ENCODE results near the gene IRF9.

The IRF9 gene

GRCh38 chr14:24160850-24161804, at the start of gene IRF9:
Gene IRF9 (plus strand): TSS chr14:24161265. CDS start chr14:24162145, 880 bp downstream.
- DNase-seq (ENCODE audit: low spot score), result peak; percentile 97

- no peak for DNase-seq (ENCODE audit: low spot score)
Observed at GRCh38 chr14:24113379-24113800, 47.7 kb upstream of the IRF9 start.

GRCh38 chr14:24113801-24114531, 47.1 kb upstream of the IRF9 start:
- DNase-seq (ENCODE audit: low spot score), result peak; percentile 94

GRCh38 chr14:24114532-24115421, 46.3 kb upstream of the IRF9 start, which contains the start of the genes DCAF11 and NRL:
Gene DCAF11 (plus strand): TSS chr14:24114777. CDS start chr14:24115595, 818 bp downstream.
Gene NRL (minus strand): TSS chr14:24114949. CDS start chr14:24082848, 32,101 bp downstream.
- peak; percentile 100 for DNase-seq (ENCODE audit: low spot score)

- no peak for DNase-seq (ENCODE audit: low spot score)
Observed at GRCh38 chr14:24115422-24116127, 45.5 kb upstream of the IRF9 start.

GRCh38 chr14:24116128-24116814, 44.8 kb upstream of the IRF9 start:
- DNase-seq (ENCODE audit: low spot score), result no peak

- no peak for DNase-seq (ENCODE audit: low spot score)
Observed at GRCh38 chr14:24117179-24117578, 43.9 kb upstream of the IRF9 start.

- DNase-seq (ENCODE audit: low spot score), result no peak
Observed at GRCh38 chr14:24119691-24120090, 41.4 kb upstream of the IRF9 start.

GRCh38 chr14:24121210-24121609, 39.9 kb upstream of the IRF9 start:
- DNase-seq (ENCODE audit: low spot score), result no peak

- no peak for DNase-seq (ENCODE audit: low spot score)
Observed at GRCh38 chr14:24122416-24122815, 38.6 kb upstream of the IRF9 start.

GRCh38 chr14:24122898-24123297, 38.2 kb upstream of the IRF9 start:
- no peak for DNase-seq (ENCODE audit: low spot score)

GRCh38 chr14:24123424-24124417, 37.3 kb upstream of the IRF9 start:
- DNase-seq (ENCODE audit: low spot score), result no peak

GRCh38 chr14:24126939-24127338, 34.1 kb upstream of the IRF9 start:
- no peak for DNase-seq (ENCODE audit: low spot score)

- no peak for DNase-seq (ENCODE audit: low spot score)
Observed at GRCh38 chr14:24127673-24128072, 33.4 kb upstream of the IRF9 start.

GRCh38 chr14:24129410-24129998, 31.6 kb upstream of the IRF9 start:
- no peak for DNase-seq (ENCODE audit: low spot score)

GRCh38 chr14:24130380-24130716, 30.7 kb upstream of the IRF9 start, which contains the start of gene FITM1:
Gene FITM1 (plus strand): TSS chr14:24130659. CDS start chr14:24131564, 905 bp downstream.
- DNase-seq (ENCODE audit: low spot score), result peak; percentile 84

- no peak for DNase-seq (ENCODE audit: low spot score)
Observed at GRCh38 chr14:24130717-24131548, 30.1 kb upstream of the IRF9 start.

GRCh38 chr14:24131549-24131966, 29.5 kb upstream of the IRF9 start:
- DNase-seq (ENCODE audit: low spot score), result no peak

All from kidney tubule cell (primary cell).